ENCODE results near the gene SPRN.

GRCh38 chr10:133388236-133388972 lies 36.0 kb downstream of the SPRN start:
- no peak for TF ChIP-seq POLR2A (IDR thresholded peaks at IDR 0.05)
- TF ChIP-seq, protein P1, sequence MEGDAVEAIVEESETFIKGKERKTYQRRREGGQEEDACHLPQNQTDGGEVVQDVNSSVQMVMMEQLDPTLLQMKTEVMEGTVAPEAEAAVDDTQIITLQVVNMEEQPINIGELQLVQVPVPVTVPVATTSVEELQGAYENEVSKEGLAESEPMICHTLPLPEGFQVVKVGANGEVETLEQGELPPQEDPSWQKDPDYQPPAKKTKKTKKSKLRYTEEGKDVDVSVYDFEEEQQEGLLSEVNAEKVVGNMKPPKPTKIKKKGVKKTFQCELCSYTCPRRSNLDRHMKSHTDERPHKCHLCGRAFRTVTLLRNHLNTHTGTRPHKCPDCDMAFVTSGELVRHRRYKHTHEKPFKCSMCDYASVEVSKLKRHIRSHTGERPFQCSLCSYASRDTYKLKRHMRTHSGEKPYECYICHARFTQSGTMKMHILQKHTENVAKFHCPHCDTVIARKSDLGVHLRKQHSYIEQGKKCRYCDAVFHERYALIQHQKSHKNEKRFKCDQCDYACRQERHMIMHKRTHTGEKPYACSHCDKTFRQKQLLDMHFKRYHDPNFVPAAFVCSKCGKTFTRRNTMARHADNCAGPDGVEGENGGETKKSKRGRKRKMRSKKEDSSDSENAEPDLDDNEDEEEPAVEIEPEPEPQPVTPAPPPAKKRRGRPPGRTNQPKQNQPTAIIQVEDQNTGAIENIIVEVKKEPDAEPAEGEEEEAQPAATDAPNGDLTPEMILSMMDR (IDR thresholded peaks at IDR 0.05) = no peak
